BJ (cell line): ENCODE data around the gene RAP2A. TPM values are rescaled to one million over a fixed set of nuclear protein-coding genes. Genes with fewer than 3 reads are reported as not detected.

Experiments used
- CTCF ChIA-PET: fragments of 350-600 bp; formaldehyde crosslinking; extraction: SDS; loops from one replicate; lab custom pipeline; 2021; ENCODE audit warnings: antibody characterized with exemption, inconsistent platforms; lab: Yijun Ruan, JAX
- POLR2A ChIA-PET: fragments of 300-600 bp; sonication (Branson Sonifier 250); formaldehyde crosslinking; extraction: SDS; loops from one replicate; lab custom pipeline; 2021; ENCODE audit warnings: antibody characterized with exemption; lab: Charles Lee
- DNase-seq: peaks from one replicate; pipeline ENCODE4 v3.0.0-alpha.2; 2011; ENCODE audit warnings: low read depth
- H3K27me3 ChIP-seq: 2 replicates; pipeline ENCODE4 v1.6.0; 2011; ENCODE audit warnings: low read length; ENCODE audit not compliant: control insufficient read depth, insufficient read depth
- H3K36me3 ChIP-seq: 2 replicates; pipeline ENCODE4 v1.5.1; 2011; ENCODE audit warnings: low read length; ENCODE audit not compliant: control insufficient read depth, insufficient read depth
- H3K4me3 ChIP-seq: 2 replicates; pipeline ENCODE4 v1.5.1; 2011; ENCODE audit warnings: low read depth, mild to moderate bottlenecking, control low read depth, low read length
- polyA plus RNA-seq: library from polyadenylated mRNA; depleted of rRNA; stranded (reverse); fragments of >200 nt; gene quantifications from 2 replicates; pipeline ENCODE4 v1.2.3, GENCODE V29; 2011
- TF ChIP-seq, protein P1 (sequence below): IDR thresholded peaks from 2 replicates; pipeline ENCODE4 v1.5.1; 2011; ENCODE audit warnings: low read depth, mild to moderate bottlenecking, control low read depth, inconsistent platforms, low read length, moderate library complexity; ENCODE audit not compliant: insufficient read depth

The RAP2A gene
- polyA plus RNA-seq, 1 experiment = 8.3 TPM

DNA sequence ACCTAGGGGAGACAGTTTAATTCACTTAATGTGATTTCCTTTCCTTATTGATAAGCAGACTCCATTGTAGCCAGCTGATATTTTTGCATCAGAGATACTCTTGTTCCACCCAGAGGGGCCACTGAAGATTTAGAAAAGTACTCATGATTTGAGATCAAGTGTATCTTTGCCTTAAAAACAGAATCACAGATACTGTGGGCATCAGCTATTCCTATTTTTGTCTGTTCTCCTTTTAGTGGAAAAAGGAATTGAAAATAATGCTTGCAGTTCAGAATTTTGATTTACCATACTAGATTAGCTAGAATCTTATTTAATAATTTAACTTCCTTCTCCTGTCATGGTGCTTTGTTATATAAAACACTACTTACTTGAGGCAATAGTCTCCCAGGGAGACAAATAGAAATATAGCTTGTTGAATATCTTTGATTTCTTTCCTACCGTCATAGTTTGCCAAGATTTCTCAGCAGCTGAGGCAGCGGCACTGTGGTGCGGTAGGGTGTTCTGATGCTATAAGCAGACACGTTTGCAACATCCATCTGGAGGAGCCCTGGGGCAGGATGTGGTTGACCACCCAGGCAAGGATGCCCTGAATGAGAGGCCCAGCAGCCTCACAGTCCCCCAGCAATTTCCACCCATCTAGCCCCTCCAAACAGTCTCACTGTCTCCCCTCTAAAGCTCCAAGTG lies 47.0 kb upstream of the RAP2A start:
- Histone ChIP-seq H3K36me3 (peaks cover 6% of the 10 kb centered on the region), H3K27me3 (no peaks in the 10 kb centered on the region), H3K4me3 (no peak overlapping the region)
- ChIA-PET CTCF (no interaction called here), POLR2A (no interaction called here)
- TF ChIP-seq, protein P1, sequence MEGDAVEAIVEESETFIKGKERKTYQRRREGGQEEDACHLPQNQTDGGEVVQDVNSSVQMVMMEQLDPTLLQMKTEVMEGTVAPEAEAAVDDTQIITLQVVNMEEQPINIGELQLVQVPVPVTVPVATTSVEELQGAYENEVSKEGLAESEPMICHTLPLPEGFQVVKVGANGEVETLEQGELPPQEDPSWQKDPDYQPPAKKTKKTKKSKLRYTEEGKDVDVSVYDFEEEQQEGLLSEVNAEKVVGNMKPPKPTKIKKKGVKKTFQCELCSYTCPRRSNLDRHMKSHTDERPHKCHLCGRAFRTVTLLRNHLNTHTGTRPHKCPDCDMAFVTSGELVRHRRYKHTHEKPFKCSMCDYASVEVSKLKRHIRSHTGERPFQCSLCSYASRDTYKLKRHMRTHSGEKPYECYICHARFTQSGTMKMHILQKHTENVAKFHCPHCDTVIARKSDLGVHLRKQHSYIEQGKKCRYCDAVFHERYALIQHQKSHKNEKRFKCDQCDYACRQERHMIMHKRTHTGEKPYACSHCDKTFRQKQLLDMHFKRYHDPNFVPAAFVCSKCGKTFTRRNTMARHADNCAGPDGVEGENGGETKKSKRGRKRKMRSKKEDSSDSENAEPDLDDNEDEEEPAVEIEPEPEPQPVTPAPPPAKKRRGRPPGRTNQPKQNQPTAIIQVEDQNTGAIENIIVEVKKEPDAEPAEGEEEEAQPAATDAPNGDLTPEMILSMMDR = no peak
- no peak for DNase-seq

- H3K27me3 ChIP-seq = no peaks in the 10 kb centered on the region
- POLR2A ChIA-PET = no interaction called here
- CTCF ChIA-PET = no interaction called here
- no peak for DNase-seq
- no peak overlapping the region for H3K4me3 ChIP-seq
- H3K36me3 ChIP-seq = peaks cover 4% of the 10 kb centered on the region
- TF ChIP-seq, protein P1 = no peak
Observed at GRCh38 chr13:97387485-97387839, 46.5 kb upstream of the RAP2A start.

DNA sequence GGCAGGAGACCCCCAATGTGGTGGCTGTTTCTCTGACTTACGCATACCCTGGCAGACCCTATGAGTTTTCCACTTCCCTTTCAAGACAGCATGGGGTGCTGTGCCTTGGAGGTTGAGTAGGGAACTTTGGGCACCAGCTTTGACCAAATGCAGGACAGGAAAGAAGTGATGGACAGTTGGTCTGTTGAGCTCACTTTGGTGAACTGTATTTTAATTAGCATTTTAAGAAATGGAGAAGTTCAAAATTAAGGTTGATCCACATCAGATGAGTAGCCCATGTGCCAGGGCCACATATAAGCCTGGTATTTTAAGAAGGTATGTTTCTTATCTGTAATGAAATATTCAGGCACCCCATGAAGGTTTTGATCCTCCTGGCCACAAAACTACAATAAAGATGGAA lies 46.1 kb upstream of the RAP2A start:
- no peak for DNase-seq
- POLR2A ChIA-PET = no interaction called here
- Histone ChIP-seq H3K36me3 (peaks cover 4% of the 10 kb centered on the region), H3K4me3 (no peak overlapping the region), H3K27me3 (no peaks in the 10 kb centered on the region)
- TF ChIP-seq, protein P1 = no peak
- CTCF ChIA-PET = no interaction called here

DNA sequence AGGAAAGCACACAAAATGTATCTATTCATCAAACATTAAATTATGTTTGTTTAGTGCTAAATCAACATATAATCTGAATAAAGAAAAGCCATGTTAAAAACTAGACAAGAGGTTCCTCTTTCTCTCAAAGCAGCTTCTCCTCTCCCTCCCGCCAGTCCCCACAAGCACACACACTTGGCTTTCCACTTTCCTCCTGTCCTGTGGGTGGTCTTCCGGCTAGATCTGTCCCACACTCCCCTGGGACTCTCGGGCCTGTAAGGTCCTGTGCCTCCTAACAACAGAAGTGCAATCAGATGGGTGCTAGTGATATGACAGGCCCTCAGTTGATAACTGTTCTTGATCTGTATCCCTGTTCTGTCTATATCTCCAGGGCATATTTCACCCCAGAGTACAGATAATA lies 45.6 kb upstream of the RAP2A start:
- ChIA-PET POLR2A (no interaction called here), CTCF (interaction anchor here (1.4 kb wide), 1 partner anchor 186 kb away, joined by 3 read pairs; no protein-coding TSS in a partner anchor)
- Histone ChIP-seq H3K27me3 (no peaks in the 10 kb centered on the region), H3K4me3 (no peak overlapping the region), H3K36me3 (peaks cover 4% of the 10 kb centered on the region)
- DNase-seq = no peak
- TF ChIP-seq, protein P1 = no peak

DNA sequence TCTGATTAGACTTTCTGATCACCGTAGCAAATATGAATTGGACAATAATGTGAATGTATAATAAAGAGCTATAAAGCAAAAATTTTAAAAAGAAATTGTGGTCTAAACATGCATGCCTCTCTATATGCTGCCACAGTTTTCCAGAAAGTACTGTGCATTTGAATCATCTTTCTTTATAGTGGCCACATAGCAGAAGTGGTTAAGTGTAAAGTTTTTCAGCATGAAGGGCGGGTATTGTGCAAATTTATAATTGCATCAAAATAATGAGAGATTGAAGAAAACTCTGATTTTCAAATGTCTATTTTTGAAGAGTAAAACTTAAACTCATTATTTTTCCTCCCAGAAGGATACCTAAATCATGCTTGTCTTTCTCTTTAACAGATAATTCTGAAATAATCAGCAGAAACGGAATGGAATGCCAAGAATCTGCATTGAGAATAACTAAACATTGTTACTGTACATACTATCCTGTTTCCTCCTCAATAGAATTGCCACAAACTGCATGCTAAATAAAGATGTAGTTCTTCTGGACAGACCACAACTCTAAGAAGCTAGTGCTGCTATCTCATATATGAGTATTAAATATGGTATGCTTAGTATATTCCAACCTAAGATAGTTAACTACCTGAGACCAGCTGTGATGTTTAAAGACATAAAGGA lies 42.9 kb upstream of the RAP2A start:
- POLR2A ChIA-PET = no interaction called here
- no peaks in the 10 kb centered on the region for H3K27me3 ChIP-seq

More for the DNA sequence above, 42.9 kb upstream of the RAP2A start:
- CTCF ChIA-PET = interaction anchor here (1.1 kb wide), 1 partner anchor 13 kb away, joined by 3 read pairs; no protein-coding TSS in a partner anchor
- TF ChIP-seq, protein P1 = no peak
- no peak overlapping the region for H3K4me3 ChIP-seq
- no peak for DNase-seq
- peaks cover 4% of the 10 kb centered on the region for H3K36me3 ChIP-seq
